Umbilical cord (tissue), 2 donors: ENCODE measurements around the gene TMEM121. TPM values are rescaled to one million over a fixed set of nuclear protein-coding genes. Genes with fewer than 3 reads are reported as not detected.

Experiments used
- DNase-seq: peaks from one replicate; pipeline ENCODE4 v3.0.0-alpha.2; 2015; ENCODE audit warnings: low spot score
- total RNA-seq: library from RNA; depleted of rRNA; stranded (reverse); fragments of >200 nt; gene quantifications from one replicate; pipeline ENCODE4 v1.2.3, GENCODE V29; 2014; ENCODE audit warnings: low replicate concordance; ENCODE audit not compliant: insufficient read depth

TMEM121 gene
- total RNA-seq, 1 donor from 2014 or later: 6.0 TPM

DNA sequence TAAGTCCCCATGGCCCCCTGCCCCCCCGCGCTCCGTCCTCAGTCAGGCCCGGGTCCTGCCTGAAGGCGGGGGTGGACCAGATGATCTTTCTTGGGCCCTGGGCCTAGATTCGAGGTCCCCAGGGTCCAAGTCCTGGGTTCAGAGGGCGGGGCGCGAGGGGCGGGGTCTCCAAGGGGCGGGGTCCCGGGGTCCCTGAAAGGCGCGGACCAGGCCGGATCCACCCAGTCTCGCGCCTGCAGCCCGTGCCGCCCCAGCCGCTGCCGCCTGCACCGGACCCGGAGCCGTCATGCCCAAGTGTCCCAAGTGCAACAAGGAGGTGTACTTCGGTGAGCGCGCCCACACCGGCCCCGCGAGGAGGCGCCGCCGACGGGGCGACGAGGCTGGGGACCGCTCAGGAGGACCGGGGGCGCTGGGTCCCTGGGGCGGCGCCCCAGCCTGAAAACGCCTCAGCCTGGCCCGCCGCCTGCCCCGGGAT, 39.4 kb upstream of the TMEM121 start:
- DNase-seq: no peak

DNA sequence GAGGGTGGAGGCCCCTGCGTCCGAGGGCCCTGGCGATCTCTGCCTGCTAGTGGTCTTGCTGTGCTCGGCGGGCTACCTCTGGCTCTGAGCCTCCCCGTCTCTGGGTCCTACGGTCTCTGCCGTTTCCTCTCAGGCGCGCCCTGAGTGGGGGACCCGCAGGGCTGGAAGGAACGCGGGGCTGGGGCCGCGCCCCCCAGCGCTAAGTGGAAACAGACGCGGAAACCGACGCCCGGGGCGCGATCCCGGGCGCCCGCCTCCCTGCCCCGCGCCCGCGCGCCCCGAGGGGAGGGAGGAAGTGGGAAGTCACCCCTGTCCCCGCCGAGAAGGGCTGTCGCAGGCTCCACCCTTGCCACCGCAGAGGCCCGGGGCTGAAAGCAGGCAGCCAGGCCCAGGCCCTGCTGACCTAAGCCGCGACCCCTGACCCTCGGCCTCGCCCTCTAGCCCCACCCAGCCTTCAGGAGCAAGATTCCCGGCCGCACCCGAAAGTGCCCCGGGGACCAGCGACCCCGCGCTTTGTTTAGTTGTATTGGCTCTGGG, 38.9 kb upstream of the TMEM121 start:
- DNase-seq: no peak

DNA sequence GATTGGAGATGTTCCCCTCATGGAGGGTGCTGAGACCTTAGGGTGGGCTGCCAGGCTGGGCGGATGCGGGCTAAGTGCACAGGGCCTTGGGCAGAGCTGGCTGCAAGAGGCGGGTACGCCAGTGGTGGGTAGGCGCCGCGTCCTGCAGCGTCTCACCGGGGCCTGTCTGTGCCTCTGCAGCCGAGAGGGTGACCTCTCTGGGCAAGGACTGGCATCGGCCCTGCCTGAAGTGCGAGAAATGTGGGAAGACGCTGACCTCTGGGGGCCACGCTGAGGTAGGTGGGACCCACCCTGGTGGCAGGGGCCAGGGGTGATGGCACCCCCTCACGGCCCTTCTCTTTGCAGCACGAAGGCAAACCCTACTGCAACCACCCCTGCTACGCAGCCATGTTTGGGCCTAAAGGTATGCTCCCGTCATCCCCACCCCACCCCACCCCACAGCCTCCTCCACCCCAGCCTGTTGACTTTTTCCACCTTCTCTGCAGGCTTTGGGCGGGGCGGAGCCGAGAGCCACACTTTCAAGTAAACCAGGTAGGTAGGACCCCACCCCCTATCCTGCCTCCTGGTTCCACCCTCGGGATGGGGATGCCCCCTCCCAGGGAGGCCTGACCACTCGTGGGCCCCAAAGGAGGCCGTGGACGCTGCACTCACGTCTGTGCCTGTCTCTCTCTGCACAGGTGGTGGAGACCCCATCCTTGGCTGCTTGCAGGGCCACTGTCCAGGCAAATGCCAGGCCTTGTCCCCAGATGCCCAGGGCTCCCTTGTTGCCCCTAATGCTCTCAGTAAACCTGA, 38.2 kb upstream of the TMEM121 start:
- no peak for DNase-seq

DNA sequence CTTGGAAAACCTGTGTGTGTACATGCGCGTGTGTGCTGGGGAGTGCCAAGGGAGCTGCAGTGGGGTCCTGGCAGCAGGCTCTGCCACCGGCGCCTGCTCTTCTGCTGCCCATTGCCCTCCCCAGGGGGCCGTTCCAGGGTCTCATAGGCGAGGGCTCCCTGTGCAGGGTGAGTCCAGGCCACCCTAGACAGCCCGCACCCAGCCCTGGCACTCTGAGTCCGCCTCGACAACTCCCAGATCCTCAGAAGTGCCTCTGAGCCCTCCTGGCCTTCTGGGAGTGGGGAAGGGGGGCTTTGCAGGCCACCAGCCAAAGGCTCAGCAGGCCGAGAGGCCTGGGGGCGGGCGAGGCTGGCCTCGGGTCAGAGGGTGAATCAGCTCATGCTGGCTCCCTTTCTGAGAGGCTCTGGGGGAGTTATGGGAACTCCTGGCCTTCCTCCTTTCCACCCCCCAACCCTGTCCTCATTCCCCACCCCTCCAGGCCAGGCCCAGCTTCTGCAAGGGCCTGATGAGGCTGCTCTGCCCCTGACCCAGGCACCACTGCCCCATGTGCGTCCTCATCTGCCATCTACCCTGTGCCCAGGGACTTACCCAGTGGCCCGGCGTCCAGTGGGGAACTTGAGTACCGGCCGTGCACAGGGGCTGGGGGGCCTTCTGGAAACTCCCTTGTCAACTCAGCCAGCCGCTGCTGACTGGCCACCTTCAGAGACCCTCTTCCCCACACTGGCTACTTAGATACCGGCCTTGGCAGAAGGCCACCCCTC, 37.4 kb upstream of the TMEM121 start:
- DNase-seq: no peak

DNA sequence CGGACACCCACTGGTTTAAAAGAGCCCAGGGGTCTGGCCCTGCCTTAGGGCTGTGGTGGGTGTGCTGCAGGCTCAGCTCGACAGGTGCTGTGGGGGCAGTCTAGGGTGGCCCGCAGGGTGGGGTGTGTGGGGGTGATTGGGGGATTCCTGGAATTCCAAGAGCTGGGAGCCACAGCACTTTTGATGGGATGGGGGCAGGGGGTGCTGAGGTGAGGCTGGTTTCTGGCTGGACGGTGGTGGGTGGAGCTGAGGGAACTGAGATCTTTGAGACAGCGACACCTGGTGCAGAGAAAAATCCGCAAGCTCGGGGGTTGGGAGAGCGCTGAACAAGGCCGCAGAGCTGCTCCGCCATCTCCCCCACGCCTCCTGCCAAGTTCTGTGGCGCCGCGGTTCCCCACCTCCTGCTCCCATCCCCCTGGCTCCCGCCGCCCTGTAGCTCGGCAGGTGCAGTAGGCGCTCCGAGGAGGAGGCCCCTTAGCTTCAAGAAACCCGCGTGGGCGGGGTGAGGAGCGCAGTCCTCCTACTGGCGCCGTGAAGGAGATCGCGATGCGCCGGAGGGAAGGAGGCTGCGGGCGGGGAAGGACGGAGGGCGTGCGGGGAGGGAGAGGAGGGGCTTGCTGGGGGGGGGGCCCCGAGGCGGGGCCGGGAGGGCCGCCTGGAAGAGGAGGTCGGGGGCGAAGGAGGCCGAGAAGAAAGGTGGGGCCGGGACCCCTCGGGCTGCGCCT, 36.7 kb upstream of the TMEM121 start:
- peak; percentile 93 for DNase-seq

DNA sequence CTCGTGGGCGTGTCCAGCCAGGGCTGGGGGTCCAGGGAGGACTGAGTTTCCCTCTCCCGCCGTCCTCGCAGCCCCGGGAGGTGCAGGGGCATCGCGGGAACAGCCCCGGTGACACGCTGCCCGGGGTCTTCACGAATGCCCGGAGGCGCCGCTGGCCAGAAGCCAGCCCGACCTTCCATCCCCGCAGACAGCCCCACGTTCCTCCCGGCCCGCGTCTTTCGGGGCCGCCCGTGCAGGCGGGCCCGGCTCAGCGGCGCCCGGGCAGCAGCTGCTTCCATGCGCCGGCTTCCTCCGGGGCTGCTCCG, 36.2 kb upstream of the TMEM121 start:
- DNase-seq: no peak

DNA sequence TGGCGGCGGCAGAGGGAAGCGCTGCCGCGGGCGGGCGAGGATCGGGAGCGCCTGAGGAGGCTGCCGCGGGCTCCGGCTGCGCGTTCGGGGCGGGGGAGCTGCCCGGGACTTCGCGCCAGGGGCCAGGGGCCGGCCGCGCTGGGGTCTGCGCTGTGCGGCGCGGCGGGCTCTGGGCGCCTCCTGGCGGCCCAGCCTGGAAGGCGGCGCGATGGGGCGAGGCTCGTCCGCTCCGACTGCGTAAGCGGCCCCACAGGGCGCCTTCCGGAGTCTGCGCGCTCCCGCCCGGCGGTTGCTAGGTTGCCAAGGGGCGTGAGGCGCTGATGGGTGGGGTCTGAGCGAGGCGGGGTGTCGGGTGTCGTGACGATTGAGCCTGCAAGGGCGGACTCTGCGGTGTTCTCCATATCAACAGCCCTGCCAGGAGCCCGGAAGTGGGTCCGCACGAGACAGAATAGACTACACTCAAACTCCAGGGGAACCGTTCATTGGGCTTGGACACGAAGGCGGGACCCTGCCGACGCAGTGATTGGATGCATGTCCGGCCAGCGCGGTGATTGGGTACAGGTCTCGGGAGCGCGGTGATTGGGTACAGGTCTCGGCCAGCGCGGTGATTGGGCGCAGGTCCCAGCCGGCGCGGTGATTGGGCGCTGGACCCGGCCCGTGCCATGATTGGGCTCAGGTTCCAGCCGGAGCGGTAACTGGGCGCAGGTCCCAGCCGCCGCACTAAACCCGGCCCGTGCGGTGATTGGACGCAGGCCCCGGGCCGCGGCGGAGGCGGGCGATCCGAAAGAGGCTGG, 35.6 kb upstream of the TMEM121 start, which contains the start of gene TEDC1:
TEDC1 (plus strand) TSS at position 675 of the 794 bp plus-strand sequence. CDS start 130 bp downstream, outside the sequence.
- DNase-seq: peak; percentile 100

DNA sequence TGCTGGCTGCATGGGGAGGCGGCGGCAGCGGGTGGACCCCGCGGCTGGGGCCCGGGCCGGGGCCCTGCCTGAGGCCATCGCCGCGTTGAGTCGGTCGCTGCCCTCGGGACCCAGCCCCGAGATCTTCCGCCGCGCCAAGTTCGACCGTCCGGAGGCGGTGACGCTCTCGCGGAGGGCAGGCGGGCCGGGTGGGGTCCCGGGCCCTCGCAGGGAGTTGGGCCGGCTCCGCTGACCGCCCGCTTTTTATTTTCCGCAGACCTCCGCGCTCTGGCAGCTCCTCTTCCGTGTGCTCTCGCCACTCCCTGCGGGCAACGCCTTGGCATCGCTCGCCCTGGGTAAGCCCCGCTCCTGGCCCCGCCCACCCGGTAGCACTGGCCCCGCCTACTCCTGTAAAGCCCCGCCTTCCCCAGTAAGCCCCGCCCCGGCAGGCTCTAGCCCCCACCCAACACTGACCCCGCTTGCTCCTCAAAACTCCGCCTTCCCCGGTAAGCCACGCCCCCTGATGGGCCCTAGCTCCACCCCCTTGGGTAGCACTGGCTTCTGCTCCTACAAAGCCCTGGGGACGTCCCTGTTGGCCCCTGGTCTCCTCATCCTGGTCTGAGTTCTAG, 34.9 kb upstream of the TMEM121 start:
- no peak for DNase-seq

DNA sequence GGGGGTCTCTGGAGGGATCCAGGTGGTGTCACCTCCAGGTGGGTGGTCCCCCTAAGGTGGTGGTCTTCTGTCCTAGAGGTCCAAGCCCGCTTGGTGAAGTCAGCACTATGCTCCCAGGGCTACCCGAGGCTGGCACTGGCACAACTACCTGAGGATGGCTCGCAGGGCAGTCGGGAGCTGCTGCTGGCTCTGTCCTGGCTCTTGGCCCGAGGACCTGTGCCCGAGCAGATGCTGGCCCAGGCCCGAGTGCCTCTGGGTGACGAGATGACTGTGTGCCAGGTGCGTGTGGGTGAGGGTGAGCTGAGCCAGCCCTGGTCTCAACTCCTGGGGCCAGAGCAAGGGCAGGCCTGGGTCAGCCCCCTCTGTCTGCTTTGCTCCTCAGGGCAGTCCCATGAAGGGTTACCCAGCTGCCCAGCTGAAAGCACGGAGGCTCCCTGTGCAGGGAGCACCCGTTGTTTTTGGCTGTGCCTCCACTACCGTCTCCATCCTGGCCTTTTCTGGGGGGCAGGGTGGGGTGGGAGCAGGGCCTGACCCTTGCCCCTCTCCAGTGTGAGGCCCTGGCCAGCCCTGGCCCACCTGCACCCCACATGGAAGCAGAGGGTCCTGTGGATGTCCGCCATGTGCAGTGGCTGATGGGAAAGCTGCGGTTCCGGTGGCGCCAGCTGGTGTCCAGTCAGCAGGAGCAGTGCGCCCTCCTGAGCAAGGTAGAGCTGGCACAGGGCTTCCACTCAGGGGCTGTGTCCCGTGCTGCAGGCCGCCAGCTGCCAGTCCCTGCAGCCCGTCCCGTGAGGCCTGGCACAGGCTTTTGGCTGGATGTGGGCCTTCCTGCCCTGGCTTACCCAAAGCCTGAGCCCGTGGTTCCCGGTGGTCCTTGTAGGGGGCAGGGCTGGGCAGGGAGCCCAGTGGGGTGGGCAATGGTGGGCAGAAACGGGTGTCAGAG, 34.1 kb upstream of the TMEM121 start:
- no peak for DNase-seq

DNA sequence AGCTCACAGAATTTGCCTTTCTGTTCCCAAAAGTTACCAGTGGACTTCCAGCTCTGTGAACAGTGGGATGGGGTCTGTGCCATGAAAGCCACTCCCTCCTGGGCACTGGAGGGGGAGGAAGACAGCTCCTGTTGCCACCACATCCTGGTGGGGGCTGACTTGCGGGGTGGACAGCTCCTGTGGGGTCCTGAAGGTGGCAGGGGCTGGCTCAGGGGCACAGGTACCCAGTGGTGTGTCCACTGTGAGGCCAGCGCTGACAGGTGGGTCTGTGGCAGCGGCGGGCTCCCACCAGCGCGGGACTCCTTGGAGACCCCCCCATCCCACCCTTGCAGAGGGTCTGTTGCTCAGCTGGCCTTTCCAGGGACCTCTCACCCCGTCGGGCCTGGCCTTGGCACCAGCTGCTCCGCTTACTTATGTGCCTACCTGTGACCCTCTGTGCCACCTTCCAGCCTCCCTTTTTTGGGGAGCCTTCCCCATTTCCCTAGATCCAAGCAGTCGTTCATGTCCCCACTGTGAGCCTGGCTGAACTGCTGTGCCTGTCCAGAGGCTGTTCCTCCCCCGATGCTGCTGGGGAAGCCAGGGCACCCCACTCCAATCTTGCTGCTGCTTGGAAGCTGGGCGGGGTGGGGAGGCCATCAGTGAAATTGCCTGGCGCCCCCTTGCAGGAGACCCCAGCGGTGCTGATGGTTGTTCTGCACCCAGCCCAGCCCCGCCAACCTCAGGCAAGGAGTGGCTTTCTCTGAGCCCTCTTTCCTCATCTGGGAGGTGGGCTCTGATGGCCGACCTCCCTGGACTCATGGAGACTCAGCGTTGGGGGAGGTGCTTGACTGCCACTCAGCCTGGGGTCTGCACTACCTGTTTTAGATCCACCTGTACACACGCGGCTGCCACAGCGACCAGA, 33.2 kb upstream of the TMEM121 start:
- DNase-seq: no peak

DNA sequence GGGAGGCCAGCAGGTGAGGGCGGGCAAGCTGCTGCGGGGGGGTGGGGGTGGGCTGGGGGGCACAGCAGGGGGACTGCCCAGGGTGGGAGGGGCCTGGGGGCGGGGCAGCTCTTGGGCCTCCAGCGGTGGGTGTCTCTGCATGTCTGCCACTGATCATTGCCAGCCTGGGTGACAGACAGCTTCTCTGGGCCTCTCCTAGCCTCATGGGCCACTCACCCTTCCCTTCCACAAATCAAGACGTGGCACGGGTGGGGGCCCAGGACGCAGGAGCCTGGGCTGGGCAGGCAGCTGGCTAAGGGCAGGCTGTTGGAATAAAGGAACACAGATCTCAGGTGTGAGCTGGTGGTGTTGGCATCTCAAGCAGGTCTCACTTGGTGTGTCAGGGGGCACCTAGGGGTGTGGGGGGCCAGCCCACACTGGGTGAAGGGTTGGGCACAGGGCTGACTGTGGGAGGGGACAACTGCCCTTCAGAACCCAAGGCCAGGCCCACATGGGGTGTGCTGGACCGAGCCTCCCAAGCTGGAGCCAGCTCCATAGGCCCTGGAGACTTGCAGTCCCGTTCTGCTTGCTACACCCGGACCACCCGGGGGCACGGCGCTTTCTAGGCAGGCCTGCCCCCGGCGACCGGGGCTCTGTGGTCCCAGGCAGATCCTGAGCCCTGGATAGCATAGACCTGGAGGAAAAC, 32.3 kb upstream of the TMEM121 start:
- DNase-seq: no peak

DNA sequence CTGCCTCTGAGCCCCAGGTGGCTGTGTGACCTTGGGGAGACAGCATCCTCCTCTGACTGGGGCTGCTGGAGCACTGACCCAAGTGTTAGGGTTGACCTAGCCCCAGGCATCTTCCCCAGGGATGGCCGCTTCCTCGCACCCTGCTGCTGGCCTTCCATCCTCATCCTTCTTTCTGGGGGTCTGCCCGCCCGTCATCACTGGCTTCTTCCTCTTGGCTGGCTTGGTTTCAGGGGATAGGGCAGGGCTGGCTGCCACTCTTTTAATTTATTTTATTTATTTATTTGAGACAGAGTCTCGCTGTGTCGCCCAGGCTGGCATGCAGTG, 31.8 kb upstream of the TMEM121 start:
- no peak for DNase-seq

DNA sequence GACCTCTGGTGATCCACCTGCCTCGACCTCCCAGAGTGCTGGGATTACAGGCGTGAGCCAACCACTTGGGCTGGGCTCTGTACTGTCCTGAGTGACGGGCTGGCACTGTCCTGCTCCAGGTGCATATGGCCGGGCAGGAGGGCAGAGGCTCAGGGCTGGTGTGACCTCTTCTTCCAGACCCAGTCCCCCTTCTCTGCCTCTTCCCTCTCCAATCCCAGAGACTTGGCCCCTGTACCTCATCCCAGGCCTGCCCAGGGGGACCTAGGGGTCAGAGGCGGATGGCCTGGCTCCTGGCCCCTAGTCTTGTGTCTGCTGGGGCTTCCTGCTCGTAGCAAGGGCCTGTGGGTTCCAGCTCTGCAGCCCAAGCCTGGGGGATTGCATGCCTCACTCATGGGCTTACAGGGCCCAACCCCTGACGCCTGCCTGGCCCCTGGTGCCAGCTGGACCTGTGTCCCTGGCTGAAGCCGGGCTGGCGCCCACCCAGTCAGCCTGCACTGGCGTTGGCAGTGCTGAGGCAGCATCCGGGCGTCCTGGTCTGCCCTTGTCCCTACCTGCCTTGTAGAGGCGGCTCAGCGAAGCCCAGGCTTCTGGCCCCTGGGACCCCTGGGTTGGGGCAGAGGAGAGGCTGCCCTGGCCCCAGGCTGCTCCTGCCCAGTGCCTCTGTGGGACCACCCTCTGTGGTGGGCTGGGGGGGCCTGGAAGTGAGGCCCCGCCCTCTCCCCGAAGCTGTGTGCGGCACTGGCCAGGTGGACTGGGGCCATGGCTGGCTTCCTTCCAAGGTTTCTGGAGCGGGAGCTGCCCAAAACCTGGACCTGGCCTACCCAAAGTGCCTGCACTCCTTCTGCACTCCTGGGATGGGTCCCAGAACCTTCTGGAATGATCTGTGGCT, 31.0 kb upstream of the TMEM121 start:
- DNase-seq: no peak

DNA sequence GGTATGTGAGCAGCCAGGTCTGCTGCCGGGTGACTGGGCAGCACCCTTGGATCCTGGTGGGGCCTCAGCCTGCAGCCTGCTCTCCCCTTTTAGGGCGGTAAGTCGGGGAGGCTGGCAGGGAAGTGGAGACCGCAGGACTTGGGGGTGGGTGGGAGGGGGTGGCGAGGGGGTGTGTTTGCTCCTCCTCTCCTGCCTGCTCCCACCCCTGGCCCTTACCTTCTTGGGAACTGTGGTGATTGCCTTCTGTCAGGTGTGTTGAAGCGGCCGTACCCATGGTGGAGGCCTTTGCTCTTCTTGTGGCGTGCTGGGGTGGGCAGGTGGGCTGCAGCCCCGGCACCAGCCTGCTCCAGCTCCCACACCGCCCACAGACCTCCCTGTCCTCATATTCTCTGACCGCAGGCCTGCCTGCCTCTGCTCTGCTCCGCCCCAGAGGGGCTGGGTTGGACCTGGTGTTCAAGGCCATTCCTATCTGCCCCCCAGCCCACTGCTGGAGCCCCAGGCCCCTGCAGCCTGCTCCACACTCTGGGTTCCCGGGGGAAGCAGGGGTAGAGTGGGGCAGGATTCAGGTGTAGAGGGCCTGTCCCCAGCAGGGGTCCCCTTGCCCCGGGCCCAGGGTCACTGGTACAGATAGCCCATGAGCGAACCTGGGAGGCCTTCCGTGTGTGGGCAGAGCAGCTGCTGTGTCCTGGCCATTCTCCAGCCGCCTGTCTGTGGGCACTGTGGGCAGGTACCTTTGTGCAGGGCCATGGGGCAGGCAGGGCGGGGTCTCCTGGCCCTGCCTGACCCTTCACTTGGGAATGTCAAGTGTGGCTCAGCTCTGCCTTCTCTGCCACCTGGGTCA, 30.2 kb upstream of the TMEM121 start:
- DNase-seq: no peak

DNA sequence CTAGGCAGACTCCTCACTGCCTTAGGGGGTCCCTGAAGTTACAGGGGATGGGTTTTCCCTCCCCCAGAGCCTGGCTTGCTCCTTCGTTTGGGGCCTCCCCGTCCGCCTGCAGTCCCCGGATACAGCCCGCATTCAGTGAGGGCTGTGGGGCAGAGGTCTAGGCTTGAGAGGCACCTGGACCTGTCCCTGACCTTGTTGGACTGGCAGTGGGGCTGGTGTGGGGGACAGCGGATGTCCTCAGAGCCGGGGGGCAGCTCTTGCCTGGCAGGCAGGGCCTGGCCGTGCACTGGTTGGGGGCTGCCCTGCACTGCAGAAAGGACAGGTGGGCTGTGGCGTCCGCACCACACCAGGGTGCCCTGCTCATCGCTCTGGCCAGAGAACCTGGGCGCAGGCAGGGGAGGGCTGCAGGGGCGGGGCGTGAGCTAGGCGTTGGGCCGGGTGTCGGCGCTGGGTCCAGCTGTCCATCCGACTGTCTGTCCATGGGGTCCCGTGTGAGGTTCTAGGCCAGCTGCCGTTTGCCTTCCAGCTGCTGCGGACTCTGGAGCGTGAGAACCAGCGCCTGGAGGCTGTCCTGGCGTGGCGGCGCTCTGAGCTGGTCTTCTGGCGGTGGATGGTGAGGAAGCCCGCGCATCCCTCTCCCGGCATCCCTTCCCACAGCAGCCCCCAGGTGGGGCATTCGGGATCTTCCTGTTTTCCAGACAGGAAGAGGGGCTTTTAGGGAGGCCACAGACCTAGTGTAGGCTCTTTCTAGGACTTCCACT, 29.4 kb upstream of the TMEM121 start:
- no peak for DNase-seq
